ENCODE results near the gene BAZ2A.

BAZ2A gene

DNA sequence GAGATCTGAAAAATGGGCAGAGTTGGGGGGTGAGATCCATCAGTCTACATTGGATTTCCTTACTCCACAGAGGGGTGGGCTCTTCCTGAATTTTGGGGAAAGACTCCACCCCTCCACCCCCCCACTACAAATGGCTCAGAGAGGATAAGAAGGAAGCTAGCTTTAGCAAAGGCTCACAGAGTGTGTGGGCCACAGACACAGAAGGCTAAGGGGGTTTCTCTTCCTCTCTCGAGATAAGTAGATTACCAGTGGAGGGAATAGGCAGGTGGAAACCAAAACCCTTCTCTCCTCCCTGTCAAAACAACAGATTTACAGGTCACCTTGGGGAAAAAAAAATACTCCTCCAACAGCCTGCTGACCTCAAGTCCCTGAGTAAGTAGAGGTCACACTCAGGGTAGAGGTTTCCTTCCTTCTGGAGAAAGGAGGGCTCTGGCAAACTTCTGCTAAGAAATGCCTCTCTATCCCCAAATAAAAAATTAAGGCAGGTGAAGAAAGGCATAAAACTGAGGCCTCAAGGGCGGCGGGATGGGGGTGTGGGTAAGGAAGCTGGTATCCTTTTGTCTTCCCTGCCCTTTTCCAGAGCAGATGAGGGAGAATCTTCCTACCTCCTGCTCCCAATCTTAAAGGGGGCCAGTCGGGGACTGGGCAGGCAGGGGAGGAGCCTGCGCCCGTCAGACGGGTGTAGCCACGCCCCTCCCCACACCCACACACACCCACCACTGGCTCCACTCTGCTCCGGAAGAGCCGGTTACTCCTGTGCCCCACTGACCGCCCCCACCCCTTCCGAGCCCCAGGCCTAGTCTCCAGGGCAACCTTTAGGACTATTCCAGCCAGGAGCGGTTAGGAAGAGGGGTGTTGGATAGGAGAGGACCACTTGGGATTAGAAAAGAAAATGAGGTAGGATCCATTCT lies 1.9 kb upstream of the BAZ2A start:
- TF ChIP-seq, protein P1, sequence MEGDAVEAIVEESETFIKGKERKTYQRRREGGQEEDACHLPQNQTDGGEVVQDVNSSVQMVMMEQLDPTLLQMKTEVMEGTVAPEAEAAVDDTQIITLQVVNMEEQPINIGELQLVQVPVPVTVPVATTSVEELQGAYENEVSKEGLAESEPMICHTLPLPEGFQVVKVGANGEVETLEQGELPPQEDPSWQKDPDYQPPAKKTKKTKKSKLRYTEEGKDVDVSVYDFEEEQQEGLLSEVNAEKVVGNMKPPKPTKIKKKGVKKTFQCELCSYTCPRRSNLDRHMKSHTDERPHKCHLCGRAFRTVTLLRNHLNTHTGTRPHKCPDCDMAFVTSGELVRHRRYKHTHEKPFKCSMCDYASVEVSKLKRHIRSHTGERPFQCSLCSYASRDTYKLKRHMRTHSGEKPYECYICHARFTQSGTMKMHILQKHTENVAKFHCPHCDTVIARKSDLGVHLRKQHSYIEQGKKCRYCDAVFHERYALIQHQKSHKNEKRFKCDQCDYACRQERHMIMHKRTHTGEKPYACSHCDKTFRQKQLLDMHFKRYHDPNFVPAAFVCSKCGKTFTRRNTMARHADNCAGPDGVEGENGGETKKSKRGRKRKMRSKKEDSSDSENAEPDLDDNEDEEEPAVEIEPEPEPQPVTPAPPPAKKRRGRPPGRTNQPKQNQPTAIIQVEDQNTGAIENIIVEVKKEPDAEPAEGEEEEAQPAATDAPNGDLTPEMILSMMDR (IDR thresholded peaks at IDR 0.05; ENCODE audit: borderline replicate concordance, control extremely low read depth, extremely low read depth, insufficient read depth, missing control alignments) = no peak
- in situ Hi-C loops (cut with MboI; ENCODE audit: low sequenced_read_pairs, unreplicated experiment) = no loop called here
- DNase-seq (ENCODE audit: low spot score) = peak; percentile 76

DNA sequence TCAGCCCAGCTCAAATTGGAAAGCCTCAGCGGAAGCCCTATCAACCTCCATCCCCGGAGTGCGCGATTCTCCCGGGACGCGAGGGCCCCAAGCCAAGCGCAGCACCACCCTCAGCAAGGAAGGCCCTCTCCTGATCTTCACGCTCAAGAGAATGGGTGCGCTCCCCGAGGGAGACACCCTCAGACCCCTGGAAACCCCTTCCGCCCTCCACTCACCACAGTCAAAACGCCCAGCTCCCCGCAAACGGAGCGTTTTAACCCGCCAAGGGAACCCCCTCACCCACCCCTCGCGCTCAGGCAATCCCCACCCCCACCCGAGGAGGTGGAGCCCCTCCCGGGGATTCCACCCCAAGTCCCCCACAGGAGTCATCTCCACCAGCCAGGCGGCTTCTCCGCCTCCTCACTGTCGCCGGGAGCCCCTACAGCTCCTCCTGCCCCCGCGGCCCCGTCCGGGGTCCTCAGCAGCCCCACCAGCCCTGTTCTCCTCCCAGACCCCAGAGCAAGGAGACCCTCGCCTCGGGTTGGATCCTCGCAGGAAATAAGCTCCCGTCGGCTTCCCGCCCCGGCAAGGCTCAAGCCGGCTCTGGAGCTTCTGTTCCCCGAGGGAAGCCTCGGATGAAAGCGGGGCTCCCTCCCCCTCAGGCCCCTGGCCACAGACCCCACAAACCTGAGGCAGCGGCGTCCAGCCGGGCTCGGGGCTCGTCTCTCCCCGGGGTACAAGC lies 507 bp downstream of the BAZ2A start:
- TF ChIP-seq, protein P1 (IDR thresholded peaks at IDR 0.05; ENCODE audit: borderline replicate concordance, control extremely low read depth, extremely low read depth, insufficient read depth, missing control alignments) = no peak
- in situ Hi-C loops (cut with MboI; ENCODE audit: low sequenced_read_pairs, unreplicated experiment) = no loop called here
- peak; percentile 71 for DNase-seq (ENCODE audit: low spot score)

DNA sequence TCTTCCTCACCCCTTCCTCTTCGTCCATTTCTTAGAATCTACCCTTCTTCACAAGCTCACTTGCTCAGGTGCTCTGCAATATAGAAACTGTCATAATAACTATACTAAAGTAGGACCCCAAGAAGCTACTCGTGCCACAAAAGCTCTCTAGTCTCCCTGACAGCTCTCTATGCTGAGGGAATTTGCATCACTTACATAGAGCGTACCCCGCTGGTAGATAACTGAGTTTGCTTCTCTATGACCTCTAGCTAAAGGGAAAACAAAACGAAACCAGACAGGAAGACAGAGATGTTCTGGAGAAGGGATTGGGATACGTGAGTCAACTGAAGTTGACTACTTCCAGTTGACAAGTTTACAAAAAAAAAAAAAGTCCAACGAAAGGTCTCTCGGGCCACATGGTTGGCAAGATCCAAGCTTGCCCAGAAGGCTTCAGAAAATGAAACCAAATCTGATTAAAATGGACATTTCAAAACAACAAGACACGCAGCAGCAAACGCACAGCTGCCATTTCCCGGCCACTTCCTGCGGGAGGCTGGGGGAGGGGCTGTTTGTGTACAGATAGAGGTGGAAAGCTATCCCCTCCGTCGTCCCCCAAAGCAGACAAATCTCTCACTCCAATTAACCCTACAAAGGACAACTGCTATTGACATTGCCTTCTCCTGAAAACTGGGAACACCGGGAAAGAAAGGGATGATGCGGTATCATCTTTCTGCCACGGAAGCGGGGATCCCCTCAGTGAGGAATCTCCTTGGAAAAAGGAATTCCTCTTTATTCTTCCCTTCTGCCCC lies 1.3 kb downstream of the BAZ2A start:
- DNase-seq (ENCODE audit: low spot score) = peak; percentile 59
- in situ Hi-C loops (cut with MboI; ENCODE audit: low sequenced_read_pairs, unreplicated experiment) = no loop called here
- TF ChIP-seq, protein P1 (IDR thresholded peaks at IDR 0.05; ENCODE audit: borderline replicate concordance, control extremely low read depth, extremely low read depth, insufficient read depth, missing control alignments) = no peak

DNA sequence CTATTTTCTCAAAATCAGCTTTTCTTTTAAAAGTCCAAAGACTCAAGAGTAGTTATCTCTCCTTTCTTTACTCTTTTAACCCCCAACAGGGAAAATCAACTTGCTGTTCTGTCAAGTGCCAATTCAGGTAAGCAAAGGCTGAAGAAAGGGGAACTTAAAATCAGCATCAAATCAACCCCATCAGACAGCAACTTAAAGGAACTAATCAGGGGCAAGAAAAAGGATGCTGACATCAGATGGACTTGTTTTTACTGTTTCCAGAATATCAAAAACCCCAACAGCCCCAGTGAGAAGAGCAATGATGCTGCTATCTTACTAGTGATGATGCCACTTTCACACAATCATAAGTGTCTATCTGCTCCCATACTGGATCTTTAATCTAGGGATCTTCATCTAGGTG lies 3.4 kb downstream of the BAZ2A start:
- DNase-seq (ENCODE audit: low spot score) = no peak
- TF ChIP-seq, protein P1 (IDR thresholded peaks at IDR 0.05; ENCODE audit: borderline replicate concordance, control extremely low read depth, extremely low read depth, insufficient read depth, missing control alignments) = no peak
- in situ Hi-C loops (cut with MboI; ENCODE audit: low sequenced_read_pairs, unreplicated experiment) = no loop called here

DNA sequence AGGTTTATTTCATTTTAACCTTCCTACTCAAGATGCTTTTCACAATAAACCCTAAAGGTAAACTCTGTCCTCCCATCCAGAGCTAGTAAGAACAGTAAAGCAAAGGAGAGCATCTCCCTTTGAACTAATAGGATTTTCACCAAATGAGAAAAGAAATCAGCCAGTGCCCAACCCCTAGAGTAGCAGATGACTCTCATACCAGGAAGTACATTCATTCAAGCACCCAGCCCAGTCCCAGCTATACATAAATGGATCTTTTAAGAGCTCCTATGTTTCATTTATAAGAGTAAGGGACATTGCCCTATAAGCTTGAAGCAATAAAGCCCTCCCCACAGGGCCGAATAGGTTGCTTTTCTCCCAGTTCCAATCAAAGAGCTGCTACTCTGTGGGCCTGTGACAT lies 7.6 kb downstream of the BAZ2A start:
- no peak for DNase-seq (ENCODE audit: low spot score)
- in situ Hi-C loops (cut with MboI; ENCODE audit: low sequenced_read_pairs, unreplicated experiment) = loop anchor here (25.0 kb wide), 1 partner anchor 110 kb away; the partner anchor contains the start of gene RBMS2
- TF ChIP-seq, protein P1 (IDR thresholded peaks at IDR 0.05; ENCODE audit: borderline replicate concordance, control extremely low read depth, extremely low read depth, insufficient read depth, missing control alignments) = no peak

DNA sequence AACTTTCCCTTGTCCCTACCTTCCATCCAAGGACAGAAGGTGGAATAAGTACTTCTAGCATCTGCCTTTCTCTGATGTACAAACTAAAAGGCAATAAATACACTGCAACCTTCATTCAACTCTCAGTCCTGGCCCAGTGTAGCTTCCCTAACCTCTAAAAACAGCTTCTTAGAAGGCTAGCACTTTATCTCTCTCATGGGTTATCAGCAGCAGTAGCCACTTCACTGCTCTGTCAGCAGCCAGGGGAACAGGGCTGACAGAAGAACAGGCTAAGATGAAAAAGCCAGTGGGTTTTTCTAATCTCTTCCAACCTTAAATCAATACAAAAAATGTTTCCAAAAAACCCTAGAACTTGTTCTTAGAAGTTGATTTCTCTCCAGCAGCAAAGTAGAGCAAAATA lies 13.2 kb downstream of the BAZ2A start:
- in situ Hi-C loops (cut with MboI; ENCODE audit: low sequenced_read_pairs, unreplicated experiment) = loop anchor here (25.0 kb wide), 1 partner anchor 105 kb away; the partner anchor contains the start of gene RBMS2
- TF ChIP-seq, protein P1 (IDR thresholded peaks at IDR 0.05; ENCODE audit: borderline replicate concordance, control extremely low read depth, extremely low read depth, insufficient read depth, missing control alignments) = no peak
- no peak for DNase-seq (ENCODE audit: low spot score)
